ENCODE measurements around the gene IGFL3.
"Not testable (repeated sequence)": the region's sequence is repeated elsewhere in the genome, so short reads cannot be mapped to it uniquely, and the experiment has no call there.

Gene IGFL3

DNA sequence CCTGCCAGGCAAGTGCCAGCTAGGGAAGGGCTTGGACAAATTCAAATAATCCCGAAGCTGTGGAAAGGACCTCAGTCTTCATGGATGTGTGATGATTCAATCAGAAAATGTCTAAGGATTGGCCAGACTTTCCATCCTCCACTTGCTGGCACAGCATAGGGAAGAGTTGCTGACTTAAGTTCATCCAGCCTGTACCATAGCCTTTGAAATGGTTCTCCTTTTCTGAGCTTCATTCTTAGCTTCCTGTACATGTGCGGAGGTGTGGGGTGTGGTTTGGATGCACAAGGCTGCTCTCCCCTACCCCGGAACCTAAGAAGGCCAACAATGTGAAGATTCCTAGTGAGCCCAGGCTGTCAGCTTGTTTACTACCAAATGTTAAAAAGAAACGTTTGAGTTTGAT lies 959 bp upstream of the IGFL3 start:
- DNase-seq (ENCODE audit: low read depth in 2 of 2) = no peak

DNA sequence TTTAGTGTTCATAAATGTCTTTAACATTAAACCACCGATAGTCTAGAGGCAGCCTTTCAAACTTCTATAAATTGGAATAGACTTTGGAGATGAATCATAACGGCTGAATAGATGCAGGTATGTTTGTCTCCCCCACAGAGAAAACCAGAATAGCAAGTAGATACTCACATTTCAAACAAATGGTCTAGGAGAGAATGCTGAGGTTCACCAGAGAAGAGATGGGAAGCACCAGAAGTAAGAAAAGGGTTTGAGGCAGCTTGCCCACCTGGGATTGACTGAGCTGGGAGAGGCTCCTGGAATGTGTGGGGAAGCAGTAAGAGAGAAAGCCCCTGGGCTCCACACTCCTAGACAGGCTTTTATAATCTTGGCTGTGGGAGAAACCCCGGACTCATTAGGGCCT lies 6.4 kb downstream of the IGFL3 start:
- DNase-seq (ENCODE audit: low read depth in 2 of 2) = no peak

DNA sequence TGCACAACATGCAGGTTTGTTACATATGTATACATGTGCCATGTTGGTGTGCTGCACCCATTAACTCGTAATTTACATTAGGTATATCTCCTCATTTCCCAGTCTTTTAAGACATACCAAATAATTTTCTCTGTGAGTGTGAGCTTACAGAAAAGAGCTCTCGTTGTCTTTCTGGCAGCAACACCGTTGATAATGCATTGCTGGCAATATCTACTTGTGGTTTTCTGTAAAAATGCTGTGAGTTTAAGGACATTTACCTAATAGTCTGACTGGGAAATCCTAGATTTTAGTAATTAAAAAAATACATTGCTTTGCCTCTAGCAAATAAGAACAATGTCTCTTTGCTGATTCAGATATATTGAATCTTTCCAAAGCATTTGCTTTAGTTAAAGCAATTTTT lies 8.4 kb downstream of the IGFL3 start:
- no peak for DNase-seq (ENCODE audit: low read depth in 2 of 2)

DNA sequence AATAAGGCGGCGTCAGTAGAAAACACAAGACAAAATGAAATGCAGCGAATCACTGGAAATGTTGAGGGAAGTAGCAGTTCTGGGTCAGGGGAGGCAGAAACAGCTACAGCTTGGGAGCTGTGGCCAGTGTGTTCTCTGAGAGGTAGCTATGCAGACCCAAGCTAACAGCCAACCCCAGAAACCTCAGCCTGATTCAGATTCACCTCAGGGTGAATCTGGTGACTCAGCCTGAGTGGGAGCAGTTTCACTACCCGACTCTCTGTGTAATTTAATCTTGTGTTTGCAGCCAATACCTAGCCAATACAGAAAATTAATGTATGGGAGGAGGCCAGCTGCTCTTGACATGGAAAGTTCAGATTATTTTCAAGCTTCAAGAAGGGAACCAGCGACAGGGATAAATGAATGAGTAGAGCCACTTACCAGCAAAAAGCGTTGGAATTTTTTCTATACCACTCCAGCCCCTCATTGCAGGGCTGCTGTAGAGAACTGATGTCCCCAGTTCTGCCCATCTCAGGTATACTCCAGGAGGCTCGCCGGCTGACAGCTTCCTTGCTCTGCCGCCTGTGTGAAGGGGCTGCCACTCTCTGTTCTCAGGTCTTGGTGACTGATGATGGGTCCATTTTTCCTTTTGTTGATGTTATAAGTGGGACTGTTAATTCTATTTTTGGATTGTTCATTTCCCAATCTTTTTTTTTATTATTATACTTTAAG lies 8.9 kb downstream of the IGFL3 start:
- no peak for DNase-seq (ENCODE audit: low read depth in 2 of 2)

DNA sequence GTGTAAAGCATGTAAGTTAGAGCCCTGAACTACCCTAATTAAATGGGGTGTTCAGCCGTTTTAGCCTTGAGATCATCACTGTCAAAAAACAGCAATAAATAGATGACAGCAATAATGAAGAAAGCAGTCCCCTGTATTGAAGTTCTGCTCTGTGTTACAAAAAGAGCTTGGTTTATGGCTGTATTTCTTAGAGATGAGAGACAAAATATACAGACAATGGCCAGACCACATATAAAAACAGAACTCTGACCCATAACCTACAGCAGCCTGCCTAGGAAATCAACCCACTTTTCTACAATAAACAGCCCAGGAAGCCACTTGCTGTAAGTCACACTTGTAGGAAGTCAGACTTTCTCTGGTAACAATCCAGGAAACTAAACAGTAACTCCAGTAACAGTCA lies 10.8 kb downstream of the IGFL3 start:
- no peak for DNase-seq (ENCODE audit: low read depth in 2 of 2)

DNA sequence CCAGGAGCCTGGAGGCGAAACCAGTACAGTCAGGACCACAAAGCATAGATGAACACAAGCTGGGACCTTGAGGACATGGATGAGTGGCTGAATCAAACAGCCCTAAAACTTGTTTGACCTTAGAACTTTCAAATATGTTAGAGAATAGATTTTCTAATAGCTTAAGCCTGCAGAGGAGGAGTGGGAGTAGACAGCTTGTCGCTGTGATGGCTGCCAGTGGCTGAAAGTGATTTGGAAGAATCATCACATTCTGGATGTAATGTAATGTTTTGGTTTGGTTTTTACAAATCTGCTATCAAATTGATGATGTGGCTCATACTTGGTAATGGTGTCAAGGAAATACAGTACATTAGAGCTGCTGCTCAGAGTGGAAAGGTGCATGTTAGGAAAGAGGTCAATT lies 12.0 kb downstream of the IGFL3 start:
- DNase-seq (ENCODE audit: low read depth in 2 of 2) = no peak

DNA sequence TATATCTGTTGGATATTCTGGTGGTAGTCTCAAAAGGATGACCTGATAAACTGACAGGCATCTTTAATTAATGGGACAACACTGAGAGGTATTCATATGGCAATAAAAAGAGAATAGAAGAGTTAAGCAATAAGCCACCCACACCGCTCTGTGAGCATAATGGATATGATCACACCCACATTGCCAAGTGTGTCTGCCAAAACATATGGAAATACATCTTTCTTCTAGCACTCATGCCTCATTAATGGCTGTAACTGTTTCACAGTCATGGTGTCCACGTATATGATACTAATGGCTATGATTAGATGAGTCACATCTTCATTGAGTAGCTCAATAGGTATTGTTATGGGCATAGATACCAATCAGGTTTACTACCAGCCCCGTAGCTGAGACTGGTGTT lies 13.1 kb downstream of the IGFL3 start:
- no peak for DNase-seq (ENCODE audit: low read depth in 2 of 2)

DNA sequence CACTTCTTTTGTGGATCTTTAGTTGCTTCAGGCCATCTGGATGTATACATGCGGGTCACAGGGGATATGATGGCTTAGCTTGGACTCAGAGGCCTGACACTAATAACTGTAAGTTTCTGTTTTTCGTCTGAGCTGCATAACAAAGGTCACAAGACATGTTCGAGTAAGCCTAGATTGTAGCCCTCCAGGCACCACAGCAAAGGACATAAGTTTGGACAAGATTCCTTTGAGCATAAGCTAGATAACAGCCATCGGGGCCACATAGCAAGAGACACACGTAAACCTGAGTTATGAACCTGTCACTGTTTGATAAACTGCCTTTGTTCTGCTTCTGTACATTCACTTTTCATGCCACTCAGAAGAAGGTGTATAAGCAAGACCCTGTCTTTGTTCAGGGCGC lies 14.6 kb downstream of the IGFL3 start:
- no peak for DNase-seq (ENCODE audit: low read depth in 2 of 2)

DNA sequence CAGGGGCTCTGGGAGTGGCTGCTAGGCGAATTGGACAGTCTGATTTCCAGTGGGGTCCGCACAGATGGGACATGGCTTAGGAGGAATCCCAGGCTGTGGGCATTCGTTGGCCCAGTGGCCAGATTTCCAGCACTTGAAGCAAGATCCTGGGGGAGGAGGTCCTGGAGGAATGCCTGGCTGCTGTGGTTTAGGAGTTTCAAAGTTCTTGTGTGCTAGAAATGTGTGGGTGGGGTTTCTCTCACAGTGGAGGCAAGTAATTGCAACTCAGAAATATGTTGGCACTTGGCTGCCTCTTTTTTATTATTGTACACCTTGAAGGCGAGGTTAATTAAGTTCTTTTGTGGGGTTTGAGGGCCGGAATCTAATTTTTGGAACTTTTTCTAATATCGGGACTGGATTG lies 17.1 kb downstream of the IGFL3 start:
- DNase-seq (ENCODE audit: low read depth in 2 of 2) = no peak

DNA sequence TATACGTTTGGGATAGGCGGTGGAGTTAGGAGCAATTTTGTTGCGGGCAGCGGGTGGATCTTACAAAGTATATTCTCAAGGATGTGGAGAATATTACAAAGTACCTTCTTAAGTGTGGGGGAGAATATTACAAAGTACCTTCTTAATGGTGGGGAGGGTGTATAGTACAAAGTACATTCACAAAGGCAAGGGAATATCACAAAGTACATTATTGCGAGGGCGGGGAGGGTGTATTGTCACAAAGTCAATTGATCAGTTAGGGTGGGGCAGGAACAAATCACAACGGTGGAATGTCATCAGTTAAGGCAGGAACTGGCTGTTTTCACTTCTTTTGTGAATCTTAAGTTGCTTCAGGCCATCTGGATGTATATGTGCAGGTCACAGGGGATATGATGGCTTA lies 22.2 kb downstream of the IGFL3 start:
- DNase-seq (ENCODE audit: low read depth in 2 of 2) = not testable (repeated sequence)

DNA sequence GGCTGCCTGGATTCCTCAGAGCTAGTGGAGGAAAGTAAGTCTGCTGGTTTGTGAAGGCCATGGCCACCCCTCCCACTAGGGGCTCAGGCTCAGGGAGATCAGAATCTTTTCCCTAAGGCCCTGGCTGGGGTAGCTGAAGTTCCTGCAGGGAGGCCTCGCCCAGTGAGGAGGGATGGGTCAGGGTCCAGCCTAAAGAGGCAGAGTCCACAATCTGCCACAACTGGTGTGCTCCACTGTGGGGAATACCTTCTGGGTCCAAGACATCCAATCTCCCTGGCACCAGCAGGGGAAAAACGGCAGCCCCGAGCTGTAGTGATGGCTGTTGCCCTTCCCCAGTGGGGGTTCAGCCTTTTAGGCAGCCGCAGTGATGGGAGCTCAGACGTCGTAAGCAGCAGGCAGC lies 23.2 kb downstream of the IGFL3 start:
- no peak for DNase-seq (ENCODE audit: low read depth in 2 of 2)

DNA sequence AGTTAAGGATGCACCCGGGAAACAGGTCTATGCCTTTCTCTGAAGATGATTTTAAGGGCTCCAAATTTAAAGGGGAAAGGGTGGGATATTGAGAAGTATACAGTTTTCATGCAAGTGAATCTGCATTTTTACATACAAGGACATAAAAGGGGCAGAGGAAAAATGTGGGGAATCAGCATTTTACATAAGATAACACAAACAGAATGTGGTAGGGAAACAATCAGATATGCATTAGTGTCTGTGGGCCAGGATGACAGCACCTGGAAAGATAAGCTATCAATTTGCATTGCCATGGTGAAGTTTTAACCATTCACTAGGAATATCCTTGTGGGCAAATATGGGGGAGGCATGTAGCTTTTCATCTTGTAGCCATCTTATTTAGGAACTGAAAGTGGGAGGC lies 24.1 kb downstream of the IGFL3 start:
- DNase-seq (ENCODE audit: low read depth in 2 of 2) = no peak

DNA sequence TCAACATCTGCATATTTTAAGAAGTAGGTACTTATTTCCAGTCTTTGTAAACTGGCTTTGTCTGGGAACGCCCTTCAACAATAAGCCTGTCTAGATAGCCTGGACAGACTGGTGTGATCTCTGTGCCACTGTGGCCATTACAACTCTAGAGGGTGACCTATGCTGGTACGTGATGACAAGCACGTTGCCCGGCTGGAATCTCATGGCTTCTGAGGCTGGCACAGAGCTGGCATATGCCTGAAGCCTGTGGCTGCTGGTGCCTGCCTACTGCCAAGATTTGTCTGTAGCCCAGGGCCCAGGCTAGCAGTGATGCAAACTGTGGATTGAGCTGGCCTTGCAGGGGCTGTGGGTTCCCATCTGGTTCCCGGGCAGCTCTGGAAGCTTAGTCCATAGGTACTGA lies 34.0 kb downstream of the IGFL3 start:
- DNase-seq (ENCODE audit: low read depth in 2 of 2) = no peak

DNA sequence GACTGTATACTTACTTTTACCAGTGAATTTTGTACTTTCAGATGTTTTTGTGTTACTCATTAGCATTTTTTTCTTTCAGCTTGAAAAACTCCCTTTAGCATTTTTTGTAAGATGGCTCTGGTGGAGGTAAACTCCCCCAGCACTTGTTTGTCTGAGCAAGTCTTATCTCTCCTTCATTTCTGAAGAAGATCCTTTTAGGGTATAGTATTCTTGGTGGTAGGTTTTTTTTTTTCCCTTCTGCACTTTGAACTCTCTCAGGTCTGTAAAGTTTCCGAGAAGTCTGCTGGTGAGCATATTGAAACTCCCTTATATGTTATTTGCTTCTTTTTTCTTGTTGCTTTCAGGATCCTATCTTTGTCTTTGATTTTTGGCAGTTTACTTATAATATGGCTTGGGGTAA lies 35.1 kb downstream of the IGFL3 start:
- no peak for DNase-seq (ENCODE audit: low read depth in 2 of 2)

DNA sequence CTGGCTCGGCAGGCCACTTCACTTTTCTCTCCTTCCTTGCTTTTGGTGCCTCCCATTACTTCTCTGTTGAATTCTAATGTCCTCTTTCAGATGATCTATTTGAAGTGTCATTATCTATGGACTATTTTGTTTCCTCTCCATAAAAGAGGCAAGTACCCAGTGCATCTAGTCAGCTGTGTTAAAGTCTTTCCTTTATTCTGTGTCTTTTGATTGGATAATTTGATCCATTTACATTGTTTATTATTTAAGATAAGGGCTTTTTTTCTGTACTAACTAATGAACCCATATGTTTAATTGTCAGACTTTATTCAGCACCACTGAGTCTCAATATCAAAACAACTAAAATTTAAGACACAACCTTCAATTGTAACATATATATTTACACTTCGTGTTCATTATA lies 36.4 kb downstream of the IGFL3 start:
- DNase-seq (ENCODE audit: low read depth in 2 of 2) = no peak

DNA sequence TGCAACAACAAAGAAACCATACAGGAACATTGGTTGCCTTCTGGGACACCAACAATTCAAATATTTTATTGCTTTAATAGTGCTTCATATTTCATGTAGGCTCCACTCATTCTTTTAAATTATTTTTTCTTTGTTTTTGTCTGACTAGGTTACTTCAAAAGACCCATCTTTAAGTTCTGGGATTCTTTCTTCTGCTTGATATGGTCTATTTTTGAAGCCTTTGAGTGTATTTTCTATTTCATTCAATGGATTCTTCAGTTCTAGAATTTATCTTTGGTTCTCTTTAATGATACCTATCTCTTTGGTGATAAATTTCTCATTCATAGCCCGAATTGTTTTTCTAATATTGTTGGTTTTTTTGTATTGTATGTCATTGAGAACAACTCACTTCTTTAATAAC lies 38.6 kb downstream of the IGFL3 start:
- DNase-seq (ENCODE audit: low read depth in 2 of 2) = no peak

DNA sequence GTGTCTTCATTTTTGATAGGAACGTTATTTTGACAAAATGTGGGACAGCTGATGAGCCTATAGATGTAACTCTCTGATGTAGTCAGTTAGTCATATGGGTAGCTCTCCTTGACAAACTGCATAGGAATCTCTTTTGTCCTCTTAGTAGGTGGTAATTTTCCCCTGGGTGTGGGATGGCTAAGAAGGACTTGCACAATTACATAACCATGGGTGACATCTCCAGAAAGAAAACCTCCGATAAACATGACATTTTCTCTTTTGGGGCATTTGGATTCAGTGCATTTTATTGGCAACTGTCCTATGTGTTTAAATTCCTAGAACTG lies 41.8 kb downstream of the IGFL3 start:
- DNase-seq (ENCODE audit: low read depth in 2 of 2) = no peak

DNA sequence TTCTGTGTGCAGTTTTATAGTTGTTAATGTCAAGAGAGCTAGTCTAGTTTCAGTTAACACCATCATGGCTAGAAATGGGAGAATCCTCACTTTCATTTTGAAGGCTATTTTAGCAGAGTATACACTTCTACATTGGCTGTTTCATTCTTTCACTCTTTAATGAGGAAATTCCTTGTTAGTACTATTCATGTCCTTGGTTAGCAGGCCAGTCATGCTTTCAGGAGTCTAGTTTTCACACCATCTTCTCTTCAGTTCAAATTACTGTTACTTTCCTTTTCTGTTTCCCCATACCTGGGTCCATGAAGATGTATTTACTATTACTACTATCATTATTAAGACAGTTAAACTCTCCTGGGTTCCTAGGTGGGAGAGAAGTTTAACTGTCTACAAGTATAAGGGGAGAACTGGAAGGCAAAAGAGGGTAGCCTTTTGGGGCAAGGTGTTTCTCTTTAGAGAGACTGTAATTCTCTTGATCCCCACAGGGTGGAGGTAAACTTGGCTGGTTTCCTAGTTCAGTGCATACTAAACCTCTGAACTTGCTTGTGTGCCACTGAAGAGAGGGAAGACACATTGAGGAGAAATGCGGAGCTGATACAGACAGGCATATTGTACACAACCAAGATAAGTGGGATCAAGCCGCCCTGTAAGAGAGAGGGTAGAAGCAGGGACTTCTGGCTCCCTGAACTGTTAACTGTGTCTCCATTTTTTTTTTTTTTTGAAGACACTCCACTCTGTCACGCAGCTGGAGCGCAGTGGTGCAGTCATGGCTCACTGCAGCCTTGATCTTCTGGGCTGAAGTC lies 42.4 kb downstream of the IGFL3 start:
- no peak for DNase-seq (ENCODE audit: low read depth in 2 of 2)

DNA sequence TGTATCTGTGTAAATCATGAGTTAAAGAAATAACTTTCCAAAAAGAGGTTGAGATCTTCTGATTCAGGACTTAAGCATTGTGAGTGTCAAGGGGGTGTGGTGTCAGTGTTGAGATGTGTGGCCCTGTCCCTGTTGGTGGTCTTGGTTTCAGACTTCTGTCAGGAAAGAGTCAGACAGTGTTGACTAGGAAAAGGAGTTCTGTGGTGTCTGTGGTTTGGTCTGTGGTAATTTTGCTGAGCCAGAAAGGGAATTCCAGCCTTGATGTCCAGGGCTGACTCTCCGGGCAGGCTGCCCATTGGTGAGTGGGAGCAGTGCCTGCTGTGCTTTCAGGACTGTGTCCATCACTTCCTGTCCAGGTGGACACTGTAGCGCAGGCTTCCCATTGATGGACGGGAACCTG lies 43.9 kb downstream of the IGFL3 start:
- no peak for DNase-seq (ENCODE audit: low read depth in 2 of 2)

DNA sequence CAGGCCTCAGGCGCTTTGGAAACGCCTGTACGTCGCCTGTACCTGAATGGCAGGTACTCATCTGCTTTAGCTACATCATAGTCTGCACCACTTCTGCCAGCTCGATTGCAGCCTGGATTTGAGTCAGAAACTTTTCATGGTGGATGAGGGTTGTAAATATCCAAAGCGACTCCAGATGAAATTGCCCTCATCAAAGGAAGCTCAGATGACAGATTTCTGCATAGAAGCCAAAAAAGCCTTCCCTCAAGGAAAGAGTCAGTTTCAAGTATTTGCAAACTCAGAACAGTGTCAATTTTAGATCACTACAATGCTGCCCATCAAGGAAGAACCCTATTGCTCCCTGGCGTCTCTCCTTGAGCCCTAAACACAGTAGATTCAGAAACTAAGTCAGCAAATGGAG lies 44.9 kb downstream of the IGFL3 start:
- no peak for DNase-seq (ENCODE audit: low read depth in 2 of 2)

DNA sequence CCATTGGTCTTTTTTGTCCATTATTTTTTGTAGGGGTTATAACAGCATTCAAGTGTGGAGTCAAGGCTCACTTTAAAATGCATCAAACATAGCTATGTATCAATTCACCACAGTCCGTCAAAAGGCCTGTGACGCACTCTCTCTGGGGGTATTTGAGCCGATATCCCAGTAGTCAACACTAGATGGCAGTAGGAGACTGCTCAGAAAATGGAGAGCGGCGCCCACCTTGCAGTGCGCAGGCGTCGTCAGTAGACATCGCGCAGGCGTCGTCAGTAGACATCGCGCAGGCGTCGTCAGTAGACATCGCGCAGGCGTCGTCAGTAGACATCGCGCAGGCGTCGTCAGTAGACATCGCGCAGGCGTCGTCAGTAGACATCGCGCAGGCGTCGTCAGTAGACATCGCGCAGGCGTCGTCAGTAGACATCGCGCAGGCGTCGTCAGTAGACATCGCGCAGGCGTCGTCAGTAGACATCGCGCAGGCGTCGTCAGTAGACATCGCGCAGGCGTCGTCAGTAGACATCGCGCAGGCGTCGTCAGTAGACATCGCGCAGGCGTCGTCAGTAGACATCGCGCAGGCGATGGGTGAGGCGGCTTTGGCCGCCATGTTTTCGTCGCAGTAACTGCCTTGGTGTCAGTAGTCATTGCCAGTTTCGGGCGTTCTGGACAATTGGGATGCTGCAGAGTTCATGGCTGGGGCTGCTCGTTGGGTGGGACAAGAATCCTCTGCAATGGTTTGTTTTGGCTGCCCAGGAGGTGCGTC lies 45.7 kb downstream of the IGFL3 start:
- DNase-seq (ENCODE audit: low read depth in 2 of 2) = not testable (repeated sequence)

DNA sequence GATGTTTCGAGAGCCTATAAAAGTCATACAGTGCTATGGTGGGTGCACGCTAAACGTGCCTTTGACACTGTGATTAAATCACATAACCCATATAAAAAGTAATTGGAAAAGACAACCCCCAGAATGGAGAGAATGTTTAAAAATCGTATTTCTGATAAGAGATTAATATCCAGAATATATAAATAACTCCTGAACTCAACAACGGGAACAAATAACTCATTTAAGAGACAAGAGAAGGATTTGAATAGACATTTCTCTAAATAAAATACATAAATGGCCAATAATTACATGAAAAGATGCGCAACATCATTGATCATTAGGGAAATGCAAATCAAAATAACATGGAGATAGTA lies 46.7 kb downstream of the IGFL3 start:
- no peak for DNase-seq (ENCODE audit: low read depth in 2 of 2)

Data from stimulated activated CD8-positive, alpha-beta memory T cell treated with anti-CD3 and anti-CD28 coated beads, Interleukin-15, amount 100 ng/mL, for 4 hours (primary cell).